Neuronal stem cell (in vitro differentiated cells): Measurements from ENCODE around the gene ALKBH3.
A peak's percentile ranks its signal among the peaks of the same experiment; 100 is the strongest.

Experiments used
- DNase-seq: peaks from one replicate; pipeline ENCODE4 v3.0.0-alpha.2; 2013; ENCODE audit warnings: low spot score
- H2AFZ ChIP-seq: one replicate; pipeline ENCODE4 v1.6.1; 2013; ENCODE audit warnings: mild to moderate bottlenecking, low read length, inconsistent platforms
- H2AK5ac ChIP-seq: 2 replicates; pipeline ENCODE4 v1.6.1; 2013; ENCODE audit warnings: low read depth, mild to moderate bottlenecking, inconsistent platforms, low read length, moderate library complexity, mixed read lengths
- H2BK120ac ChIP-seq: 2 replicates; pipeline ENCODE4 v1.6.1; 2013; ENCODE audit warnings: low read depth, mild to moderate bottlenecking, inconsistent platforms, low read length, moderate library complexity, mixed read lengths
- H2BK12ac ChIP-seq: one replicate; pipeline ENCODE4 v1.6.1; 2013; ENCODE audit warnings: low read length, inconsistent platforms
- H2BK15ac ChIP-seq: 2 replicates; pipeline ENCODE4 v1.6.1; 2013; ENCODE audit warnings: mild to moderate bottlenecking, low read length, inconsistent platforms, mixed read lengths
- H2BK5ac ChIP-seq: one replicate; pipeline ENCODE4 v1.6.1; 2013; ENCODE audit warnings: inconsistent platforms, mild to moderate bottlenecking, low read length, moderate library complexity
- H3K14ac ChIP-seq: one replicate; pipeline ENCODE4 v1.6.1; 2013; ENCODE audit warnings: low read length, inconsistent platforms
- H3K18ac ChIP-seq: 2 replicates; pipeline ENCODE4 v1.6.1; 2013; ENCODE audit warnings: low read length, inconsistent platforms
- H3K23ac ChIP-seq: 2 replicates; pipeline ENCODE4 v1.6.1; 2013; ENCODE audit warnings: low read depth, mild to moderate bottlenecking, mixed read lengths, low read length, inconsistent platforms; ENCODE audit not compliant: poor library complexity
- H3K27ac ChIP-seq: replicated peaks from 3 replicates; pipeline ENCODE4 v1.5.1; 2013; ENCODE audit warnings: low read length, inconsistent platforms
- H3K27me3 ChIP-seq, 3 experiments: 2 replicates each; pipeline ENCODE4 v1.6.1; 2013; ENCODE audit warnings: low read length in 3 of 3, mild to moderate bottlenecking in 2 of 3, inconsistent platforms in 1 of 3, low read depth in 1 of 3, mixed read lengths in 1 of 3, moderate library complexity in 1 of 3; ENCODE audit not compliant: control insufficient read depth in 3 of 3, insufficient read depth in 3 of 3
- H3K36me3 ChIP-seq, 2 donors: replicated peaks in 1 of 2; 2 replicates each; pipeline ENCODE4 v1.6.1; 2013; ENCODE audit warnings: low read length in 2 of 2; ENCODE audit not compliant: control insufficient read depth in 2 of 2, insufficient read depth in 2 of 2
- H3K4ac ChIP-seq: 2 replicates; pipeline ENCODE4 v1.6.1; 2013; ENCODE audit warnings: inconsistent platforms, mild to moderate bottlenecking, low read length, moderate library complexity
- H3K4me1 ChIP-seq, 2 donors: 1 replicate in 1 of 2; 2 replicates in 1 of 2; pipeline ENCODE4 v1.6.1; 2013; ENCODE audit warnings: low read length in 2 of 2, low read depth in 1 of 2; ENCODE audit not compliant: control insufficient read depth in 2 of 2, insufficient read depth in 1 of 2
- H3K4me2 ChIP-seq: one replicate; pipeline ENCODE4 v1.6.1; 2013; ENCODE audit warnings: mild to moderate bottlenecking, low read length, inconsistent platforms; ENCODE audit not compliant: insufficient read depth, poor library complexity, severe bottlenecking
- H3K4me3 ChIP-seq, 2 donors: 2 replicates each; pipeline ENCODE4 v1.5.1; 2013; ENCODE audit warnings: low read length in 2 of 2, mild to moderate bottlenecking in 2 of 2, inconsistent platforms in 1 of 2, moderate library complexity in 1 of 2
- H3K79me1 ChIP-seq: one replicate; pipeline ENCODE4 v1.6.1; 2013; ENCODE audit warnings: low read depth, mild to moderate bottlenecking, inconsistent platforms, low read length, moderate library complexity
- H3K9ac ChIP-seq: one replicate; pipeline ENCODE4 v1.6.1; 2013; ENCODE audit warnings: mild to moderate bottlenecking, low read depth, low read length, inconsistent platforms; ENCODE audit not compliant: poor library complexity
- H3K9me3 ChIP-seq, 2 donors: replicated peaks in 1 of 2; 2 replicates each; pipeline versions ENCODE3 to v1.6.1; 2013; ENCODE audit warnings: low read length in 2 of 2, mild to moderate bottlenecking in 2 of 2, inconsistent platforms in 1 of 2, low read depth in 1 of 2, mixed read lengths in 1 of 2, moderate library complexity in 1 of 2; ENCODE audit not compliant: control insufficient read depth in 2 of 2, insufficient read depth in 1 of 2
- H4K8ac ChIP-seq: one replicate; pipeline ENCODE4 v1.6.1; 2013; ENCODE audit warnings: low read depth, mild to moderate bottlenecking, inconsistent platforms, low read length, moderate library complexity
- H4K91ac ChIP-seq: one replicate; pipeline ENCODE4 v1.6.1; 2013; ENCODE audit warnings: low read length, low read depth, mild to moderate bottlenecking, inconsistent platforms; ENCODE audit not compliant: poor library complexity
- WGBS, 2 donors: extraction: QIAGEN DNeasy Blood & Tissue Kit; methylation state at CpG; one replicate each; pipeline ENCODE4 v1.1.7; 2013; ENCODE audit warnings: missing lambda C conversion rate in 2 of 2, mixed read lengths in 1 of 2; ENCODE audit not compliant: insufficient read length in 2 of 2, insufficient replicate concordance in 1 of 2; ENCODE audit errors: extremely low coverage in 2 of 2; 5-methylcytosine and 5-hydroxymethylcytosine counted together

The ALKBH3 gene

GRCh38 chr11:43925932-43926505 is 45.4 kb downstream of the ALKBH3 start:
- no peak overlapping the region for H3K4me3 ChIP-seq
- peak overlapping the region; percentile 40 for H3K18ac ChIP-seq
- H2AFZ ChIP-seq: no peak overlapping the region
- no peak overlapping the region for H3K23ac ChIP-seq
- no peak overlapping the region for H2BK12ac ChIP-seq
- no peak overlapping the region for H2BK120ac ChIP-seq
- H3K27me3 ChIP-seq: no peaks in the 10 kb centered on the region
- no peak overlapping the region for H2BK5ac ChIP-seq
- H3K9ac ChIP-seq: no peak overlapping the region
- no peak overlapping the region for H4K8ac ChIP-seq
- H3K36me3 ChIP-seq: peaks cover 0 to 10% of the 10 kb centered on the region in 2 donors
- H3K4ac ChIP-seq: no peak overlapping the region
- WGBS, 2 donors: no CpG with 5 or more reads among the region's 12 CpGs
- H2AK5ac ChIP-seq: peak overlapping the region; percentile 52
- H3K9me3 ChIP-seq: no peaks in the 10 kb centered on the region
- H3K4me2 ChIP-seq: no peak overlapping the region
- H4K91ac ChIP-seq: no peak overlapping the region
- no peak overlapping the region for H2BK15ac ChIP-seq
- no peak overlapping the region for H3K14ac ChIP-seq
- no peak overlapping the region for H3K27ac ChIP-seq
- peaks cover 22 to 27% of the 10 kb centered on the region in 2 donors for H3K4me1 ChIP-seq
- H3K79me1 ChIP-seq: no peaks in the 10 kb centered on the region
- DNase-seq: no peak

- Histone ChIP-seq H2BK120ac (no peak overlapping the region), H3K4me2 (no peak overlapping the region), H3K9me3 (no peaks in the 10 kb centered on the region), H3K14ac (no peak overlapping the region), H4K91ac (no peak overlapping the region), H3K4ac (no peak overlapping the region), H3K79me1 (no peaks in the 10 kb centered on the region), H3K18ac (no peak overlapping the region), H2BK5ac (no peak overlapping the region), H3K36me3 (no peaks in the 10 kb centered on the region), H2AK5ac (no peak overlapping the region), H2BK12ac (no peak overlapping the region), H3K4me1 (peaks cover 25 to 31% of the 10 kb centered on the region in 2 donors), H3K9ac (no peak overlapping the region), H3K27ac (no peak overlapping the region), H3K4me3 (no peak overlapping the region), H3K23ac (no peak overlapping the region), H4K8ac (no peak overlapping the region), H3K27me3 (no peaks in the 10 kb centered on the region), H2BK15ac (no peak overlapping the region), H2AFZ (no peak overlapping the region)
- DNase-seq: no peak
- WGBS, 2 donors: no CpG with 5 or more reads among the region's 2 CpGs
These were observed 46.4 kb downstream of the ALKBH3 start for GRCh38 chr11:43927070-43927469.

DNA sequence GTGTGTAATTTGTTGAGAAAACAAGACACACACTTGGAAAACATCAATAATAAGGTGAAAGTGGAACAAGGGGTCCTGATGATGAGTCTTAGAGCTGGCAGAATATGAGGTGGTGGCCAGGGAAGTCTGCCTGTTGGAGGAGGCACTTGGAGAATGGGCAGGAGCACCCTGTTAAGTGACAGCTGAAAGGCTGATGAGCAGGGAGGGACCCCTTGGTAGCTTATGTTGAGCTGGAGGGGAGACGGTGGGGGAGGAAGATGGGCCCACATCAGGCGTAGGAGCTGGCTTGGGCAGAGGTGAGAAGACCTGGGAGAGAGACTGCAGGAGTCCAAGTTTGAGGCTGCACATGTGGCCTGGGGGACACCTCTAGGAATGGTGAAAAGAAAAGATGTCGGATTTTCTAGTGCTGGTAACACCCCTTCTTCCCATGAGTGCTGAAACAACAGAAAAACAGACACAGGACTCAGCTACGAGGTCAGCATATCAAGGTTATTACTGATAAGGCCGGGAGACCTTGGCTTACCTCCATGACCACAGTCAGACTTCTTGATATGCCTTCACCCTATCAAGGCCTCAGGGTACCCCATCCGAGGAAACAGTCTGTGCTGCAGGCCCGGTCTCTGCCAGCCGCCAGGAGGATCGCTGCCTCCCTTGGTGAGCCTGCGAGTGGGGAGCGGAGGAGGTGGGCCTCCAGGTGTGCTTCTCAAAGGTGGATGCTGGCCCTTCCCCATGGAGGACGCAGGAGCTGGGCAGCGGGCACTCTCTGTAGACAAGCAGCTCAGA is 47.5 kb downstream of the ALKBH3 start:
- H3K4me3 ChIP-seq: no peak overlapping the region
- no peaks in the 10 kb centered on the region for H3K9me3 ChIP-seq
- H3K27ac ChIP-seq: no peak overlapping the region
- no peaks in the 10 kb centered on the region for H3K27me3 ChIP-seq
- no peaks in the 10 kb centered on the region for H3K36me3 ChIP-seq
- peak overlapping the region; percentile 57 for H3K18ac ChIP-seq
- no peak overlapping the region for H4K91ac ChIP-seq
- peak overlapping the region; percentile 62 for H2BK5ac ChIP-seq
- H2AFZ ChIP-seq: no peak overlapping the region
- no peaks in the 10 kb centered on the region for H3K79me1 ChIP-seq
- peaks cover 25 to 29% of the 10 kb centered on the region in 2 donors for H3K4me1 ChIP-seq
- no peak overlapping the region for H3K4me2 ChIP-seq
- H2BK120ac ChIP-seq: no peak overlapping the region
- H2AK5ac ChIP-seq: no peak overlapping the region
- H3K14ac ChIP-seq: no peak overlapping the region
- H2BK12ac ChIP-seq: peak overlapping the region; percentile 43
- WGBS, 2 donors: no CpG with 5 or more reads among the region's 13 CpGs
- peak overlapping the region; percentile 24 for H3K4ac ChIP-seq
- no peak overlapping the region for H3K23ac ChIP-seq
- H4K8ac ChIP-seq: no peak overlapping the region
- no peak for DNase-seq
- no peak overlapping the region for H3K9ac ChIP-seq
- no peak overlapping the region for H2BK15ac ChIP-seq

DNA sequence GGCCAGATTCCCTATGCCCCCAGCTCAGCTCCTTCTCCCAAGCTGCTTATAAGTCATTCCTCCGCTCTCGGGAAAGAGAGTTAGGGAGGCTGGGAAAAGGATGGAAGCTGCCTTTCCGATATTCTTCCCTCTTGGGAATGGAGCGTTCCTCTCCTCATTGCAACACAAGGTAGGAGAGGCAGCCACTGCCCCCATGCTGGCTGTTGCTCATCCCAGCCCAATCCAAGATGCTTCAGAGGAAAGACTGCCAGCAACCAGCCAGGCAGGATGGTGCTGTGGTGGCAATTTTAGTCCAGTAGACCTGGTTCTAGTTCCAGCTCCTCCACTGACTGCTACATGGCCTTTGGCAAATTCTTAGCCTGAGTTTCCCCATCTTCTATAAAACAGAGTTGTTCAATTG is 48.1 kb downstream of the ALKBH3 start:
- no peak overlapping the region for H4K8ac ChIP-seq
- H2BK12ac ChIP-seq: no peak overlapping the region
- no peaks in the 10 kb centered on the region for H3K27me3 ChIP-seq
- H3K23ac ChIP-seq: no peak overlapping the region
- H2AFZ ChIP-seq: no peak overlapping the region
- no peak overlapping the region for H3K18ac ChIP-seq
- H3K4me1 ChIP-seq: peaks cover 26 to 27% of the 10 kb centered on the region in 2 donors
- H3K4ac ChIP-seq: no peak overlapping the region
- no peak overlapping the region for H2BK120ac ChIP-seq
- H4K91ac ChIP-seq: no peak overlapping the region
- no peak overlapping the region for H3K9ac ChIP-seq
- no peaks in the 10 kb centered on the region for H3K36me3 ChIP-seq
- no peak overlapping the region for H3K4me3 ChIP-seq
- no peak overlapping the region for H2AK5ac ChIP-seq
- DNase-seq: no peak
- no CpG with 5 or more reads among the region's 4 CpGs for WGBS, 2 donors
- no peak overlapping the region for H3K4me2 ChIP-seq
- H3K27ac ChIP-seq: no peak overlapping the region
- no peak overlapping the region for H2BK5ac ChIP-seq
- no peaks in the 10 kb centered on the region for H3K9me3 ChIP-seq
- no peaks in the 10 kb centered on the region for H3K79me1 ChIP-seq
- no peak overlapping the region for H2BK15ac ChIP-seq
- H3K14ac ChIP-seq: no peak overlapping the region
